GM18507 (cell line): ENCODE measurements around the gene DGKK.
"Not testable (repeated sequence)": the region's sequence is repeated elsewhere in the genome, so short reads cannot be mapped to it uniquely, and the experiment has no call there.

ENCODE experiments used
- DNase-seq: peaks from one replicate; pipeline ENCODE4 v3.0.0; 2011; ENCODE audit warnings: low read depth; ENCODE audit not compliant: insufficient read length; ENCODE audit errors: extremely low spot score
- FAIRE-seq: peaks from 2 replicates; lab custom pipeline; 2011; peaks lifted over from hg19 to GRCh38; lab: Jason Lieb, UNC

The DGKK gene

DNA sequence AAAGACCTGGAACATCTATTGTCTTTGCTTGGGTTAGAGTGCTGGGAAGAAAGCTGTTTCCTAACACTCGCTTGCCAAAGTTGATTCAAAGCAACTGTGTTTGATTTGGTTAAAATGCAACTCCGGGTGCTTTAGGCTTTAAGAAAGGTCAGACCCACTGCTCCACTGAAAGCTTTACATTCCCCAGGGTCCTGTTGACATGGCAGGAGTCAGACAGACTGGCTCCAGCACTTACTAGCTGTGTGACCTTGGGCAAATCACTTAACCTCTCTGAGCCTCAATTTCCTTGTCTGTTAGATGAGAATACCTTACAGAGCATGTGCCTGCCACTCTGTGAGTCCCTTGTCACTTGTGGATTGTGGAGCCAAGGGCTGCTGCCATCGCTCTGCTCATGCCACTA is 39.0 kb downstream of the DGKK start:
- DNase-seq (no peak), FAIRE-seq (no peak)

DNA sequence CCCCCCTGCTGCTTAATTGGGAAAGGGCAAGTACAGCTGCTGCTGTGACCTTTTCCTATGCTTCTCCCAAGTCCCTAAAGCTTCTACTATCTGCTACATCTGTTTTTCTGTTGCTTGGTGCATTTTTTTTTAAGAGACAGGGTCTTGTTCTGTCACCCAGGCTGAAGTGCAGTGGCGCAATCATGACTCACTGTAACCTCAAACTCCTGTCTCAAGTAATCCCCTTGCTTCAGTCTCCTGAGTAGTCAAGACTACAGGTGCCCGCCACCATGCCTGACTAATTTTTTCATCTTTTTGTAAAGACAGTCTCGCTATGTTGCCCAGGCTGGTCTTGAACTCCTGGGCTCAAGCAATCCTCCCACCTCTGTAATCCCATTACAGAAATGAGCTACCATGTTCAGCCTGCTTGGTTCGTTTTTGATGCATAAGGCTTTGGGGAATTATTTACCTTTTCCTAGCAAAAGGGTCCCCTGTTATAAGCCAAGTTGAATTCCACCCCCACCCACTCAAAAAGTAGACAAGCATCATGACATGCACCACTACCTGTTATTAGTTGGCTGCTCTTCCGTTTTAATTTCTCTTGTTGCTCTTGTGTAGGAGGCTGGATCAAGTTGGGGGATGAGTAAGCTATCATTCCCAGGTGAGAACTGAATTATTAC is 39.6 kb downstream of the DGKK start:
- FAIRE-seq (no peak), DNase-seq (no peak)

DNA sequence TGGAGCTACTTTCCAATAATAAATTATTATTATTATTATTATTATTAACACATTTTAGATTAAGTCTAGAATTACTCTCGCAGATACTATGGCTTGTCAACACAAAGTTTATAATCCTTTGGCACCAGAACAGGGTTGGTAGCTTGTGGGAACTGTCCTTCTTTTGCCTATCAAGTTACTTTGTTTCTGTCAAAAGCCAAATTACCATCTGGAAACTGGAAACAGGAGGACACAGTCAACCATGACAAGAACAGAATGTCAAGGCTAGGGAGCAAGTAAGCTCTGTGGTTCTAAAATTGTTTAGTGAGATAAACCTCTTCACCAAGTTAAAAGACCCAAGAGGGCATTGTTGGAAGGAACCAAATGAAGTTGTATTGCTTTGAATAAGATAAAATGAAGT is 42.5 kb downstream of the DGKK start:
- FAIRE-seq (no peak), DNase-seq (no peak)

DNA sequence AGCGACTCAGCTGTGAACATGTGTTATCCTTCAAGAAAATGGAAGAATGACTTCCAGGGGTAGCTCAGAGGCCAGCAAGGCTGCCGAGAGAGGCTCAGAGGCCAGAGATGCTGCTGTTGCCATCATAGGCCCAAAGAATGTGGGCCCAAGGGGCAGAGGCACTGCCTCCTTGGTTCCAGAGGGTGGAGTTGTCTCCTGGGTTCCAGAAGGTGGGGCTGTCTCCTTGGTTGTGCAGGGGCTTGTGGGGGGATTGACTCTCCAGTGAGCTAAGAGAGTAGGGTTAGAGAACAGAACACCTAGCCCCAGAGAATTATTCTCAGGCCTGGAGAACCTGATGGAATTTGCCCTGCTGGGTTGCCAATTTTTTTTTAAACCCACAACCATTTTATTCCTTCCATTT is 62.6 kb downstream of the DGKK start:
- no peak for DNase-seq
- no peak for FAIRE-seq

DNA sequence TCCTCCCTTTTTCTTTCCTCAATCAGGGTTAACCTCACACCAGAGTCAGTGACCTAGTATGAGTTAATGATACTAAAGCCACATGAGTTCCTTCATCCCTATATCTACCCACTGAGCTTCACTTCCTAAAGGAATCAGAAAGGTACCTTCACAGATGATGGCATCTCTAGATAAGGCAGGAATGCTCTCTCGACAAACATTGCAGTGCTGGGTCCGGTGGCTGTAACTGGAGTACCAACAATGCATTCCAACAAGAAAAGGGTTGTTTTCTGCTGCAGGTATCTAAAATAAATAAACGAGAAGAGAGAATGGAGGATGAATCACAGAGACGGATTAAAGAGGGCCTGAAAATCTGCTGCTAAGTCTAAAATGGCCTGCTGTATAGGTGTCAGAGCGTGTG is 66.7 kb downstream of the DGKK start:
- DNase-seq, result no peak
- no peak for FAIRE-seq

DNA sequence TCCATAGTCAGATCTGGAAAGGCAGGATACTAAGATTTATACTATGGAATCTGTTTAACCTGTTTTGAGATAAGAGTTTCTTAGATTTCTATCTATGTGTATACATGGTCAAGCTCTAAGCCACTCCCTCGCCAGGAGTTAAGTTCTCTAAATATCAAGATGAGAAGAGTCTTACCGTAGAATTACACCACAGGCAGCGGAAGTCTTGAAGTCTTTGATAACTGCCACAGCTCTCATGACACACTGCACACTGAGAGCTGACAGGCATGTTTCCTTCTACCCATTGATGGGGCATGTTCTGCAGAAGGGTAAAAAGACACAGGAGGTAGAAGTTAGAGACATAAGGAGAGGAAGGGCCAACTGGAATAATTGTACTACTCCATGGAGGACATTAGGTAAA is 67.7 kb downstream of the DGKK start:
- no peak for FAIRE-seq
- no peak for DNase-seq

DNA sequence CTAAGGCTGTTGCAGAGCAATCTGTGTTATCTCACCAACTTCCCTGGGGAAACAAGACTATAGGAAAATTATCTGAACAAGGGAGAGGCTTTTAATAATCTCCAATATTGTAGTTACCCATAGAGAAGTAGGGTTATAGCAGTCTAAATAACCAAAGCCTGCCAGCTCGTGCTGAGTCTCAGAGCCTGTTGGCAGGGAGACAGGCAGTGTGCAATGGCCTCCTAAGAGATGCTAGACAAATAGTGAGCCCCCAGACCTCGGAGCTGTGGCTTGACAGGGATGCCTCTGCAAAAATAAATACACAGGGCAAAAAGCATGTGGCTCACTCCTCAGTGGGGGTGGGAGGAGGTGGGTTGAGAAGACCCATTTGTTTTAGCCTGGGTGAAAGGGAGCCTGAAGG is 76.7 kb downstream of the DGKK start:
- FAIRE-seq (no peak), DNase-seq (no peak)

DNA sequence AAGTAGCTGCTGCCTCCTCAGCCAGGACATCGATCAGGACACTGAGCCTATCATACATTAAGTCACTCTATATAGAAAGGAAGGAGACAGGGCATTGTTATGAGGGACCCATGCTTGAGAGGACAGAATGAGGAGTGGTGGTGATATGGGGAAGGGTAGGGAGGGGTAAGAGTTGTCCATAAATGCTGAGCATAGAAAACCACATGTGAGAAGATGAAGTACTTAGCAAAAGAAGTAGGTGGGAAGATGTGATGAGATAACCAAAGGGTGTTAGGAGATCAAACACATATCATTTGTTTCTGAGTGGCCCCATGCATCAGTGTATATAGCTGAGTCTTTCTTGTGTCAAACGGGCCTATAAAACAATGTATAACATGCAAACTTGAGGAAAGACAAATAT is 84.1 kb downstream of the DGKK start:
- FAIRE-seq, result no peak
- no peak for DNase-seq

DNA sequence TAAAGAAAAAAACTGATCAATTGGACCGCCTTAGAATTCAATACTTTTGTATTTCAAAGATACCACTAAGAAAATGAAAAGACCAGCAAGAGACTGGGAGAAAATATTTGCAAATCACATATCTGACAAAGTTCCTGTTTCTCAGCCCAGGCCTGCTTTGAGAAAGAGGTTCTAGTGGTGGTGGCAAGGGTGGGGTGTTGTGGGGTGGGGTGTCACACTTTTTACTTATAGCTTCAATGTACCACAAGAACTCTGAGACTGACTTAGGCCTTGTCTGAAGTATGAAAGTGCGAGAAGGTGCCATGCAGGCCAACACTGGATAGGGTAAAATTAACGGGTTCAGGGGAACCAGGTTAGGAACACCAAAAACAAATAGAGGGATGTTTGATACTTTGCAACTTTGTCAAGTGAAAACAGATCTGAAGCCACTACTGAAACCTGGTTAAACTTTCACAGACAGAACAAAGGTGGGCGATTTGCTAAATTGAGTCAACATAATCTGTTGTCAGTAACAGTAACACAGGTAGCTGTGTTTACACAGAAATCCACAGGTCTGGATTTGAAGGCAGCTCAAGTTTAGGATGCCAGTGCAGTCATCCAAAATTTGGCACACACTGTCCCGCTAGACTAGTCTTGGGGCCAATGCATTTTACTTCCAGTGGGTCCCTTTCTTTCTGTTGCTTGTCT is 88.8 kb downstream of the DGKK start:
- FAIRE-seq (no peak), DNase-seq (no peak)

DNA sequence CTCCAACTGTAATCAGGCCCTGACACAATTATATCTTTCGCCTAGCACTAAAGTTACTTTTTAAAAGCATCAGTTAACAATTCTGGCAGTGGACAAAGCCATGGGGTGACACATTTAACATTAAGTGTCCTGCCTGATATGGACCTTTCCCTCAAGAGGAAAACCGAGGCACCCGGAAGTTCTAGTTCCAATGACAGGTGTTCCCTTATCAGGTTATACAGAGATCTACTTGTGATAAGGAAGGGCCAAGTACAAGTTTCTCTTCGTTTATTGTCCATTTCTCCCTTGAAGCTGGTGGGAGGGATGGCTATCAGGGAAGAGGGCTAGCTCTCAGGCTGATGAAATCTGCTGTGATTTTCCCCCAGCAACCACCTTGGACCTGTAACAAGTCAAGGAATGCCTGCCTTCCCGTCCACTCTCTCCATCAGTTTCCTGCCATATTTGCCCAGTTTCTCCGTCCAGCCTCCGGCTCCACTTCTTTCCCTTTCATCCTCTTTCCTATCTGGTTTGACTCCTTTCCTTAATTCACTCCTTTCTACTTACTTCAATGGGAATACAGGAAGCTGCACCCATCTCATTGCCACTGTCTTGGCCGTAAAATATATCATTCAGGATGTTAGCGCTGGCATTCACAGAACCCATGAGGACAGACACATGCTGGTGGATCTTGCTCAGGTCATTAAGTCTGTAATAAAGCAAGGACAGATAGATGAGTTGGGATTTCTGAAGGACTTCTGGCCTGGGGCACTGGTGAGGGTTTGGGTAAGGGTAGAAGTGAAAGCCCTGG is 95.0 kb downstream of the DGKK start:
- FAIRE-seq (no peak), DNase-seq (no peak)

DNA sequence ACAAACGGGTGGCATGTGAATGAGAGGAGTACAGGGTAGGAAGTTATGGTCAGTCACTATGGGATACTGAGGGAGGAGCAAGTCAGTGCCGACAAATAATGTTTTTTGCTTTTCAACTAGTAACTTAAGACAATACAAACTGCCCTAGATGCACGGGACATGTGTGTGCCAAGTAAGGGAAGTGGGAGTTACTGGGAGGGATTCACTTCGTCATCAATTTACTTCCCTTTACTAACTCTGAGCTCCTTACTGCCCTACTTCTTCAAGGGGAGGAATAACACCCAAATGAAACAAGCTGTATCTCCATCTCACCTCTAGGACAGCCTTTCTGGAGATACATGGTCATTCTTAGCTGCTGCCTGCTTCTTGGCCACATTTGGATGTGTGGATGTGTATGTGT is 97.7 kb downstream of the DGKK start:
- DNase-seq (no peak), FAIRE-seq (no peak)

DNA sequence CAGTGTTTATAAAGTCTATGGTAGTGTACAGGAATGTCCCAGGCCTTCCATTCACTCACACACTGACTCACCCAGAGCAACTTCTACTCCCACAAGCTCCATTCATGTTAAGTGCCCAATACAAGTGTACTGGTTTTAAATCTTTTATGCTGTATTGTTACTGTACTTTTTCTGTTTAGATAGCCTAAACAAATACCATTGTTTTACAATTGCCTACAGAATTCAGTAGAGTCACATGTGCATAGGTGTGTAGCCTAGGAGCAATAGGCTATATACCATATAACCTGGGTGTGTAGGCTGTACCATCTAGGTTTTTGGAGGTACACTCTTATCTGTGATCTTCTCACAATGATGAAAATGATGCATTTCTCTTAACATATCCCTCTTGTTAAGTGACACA is 126.7 kb downstream of the DGKK start:
- no peak for DNase-seq
- FAIRE-seq, result no peak

DNA sequence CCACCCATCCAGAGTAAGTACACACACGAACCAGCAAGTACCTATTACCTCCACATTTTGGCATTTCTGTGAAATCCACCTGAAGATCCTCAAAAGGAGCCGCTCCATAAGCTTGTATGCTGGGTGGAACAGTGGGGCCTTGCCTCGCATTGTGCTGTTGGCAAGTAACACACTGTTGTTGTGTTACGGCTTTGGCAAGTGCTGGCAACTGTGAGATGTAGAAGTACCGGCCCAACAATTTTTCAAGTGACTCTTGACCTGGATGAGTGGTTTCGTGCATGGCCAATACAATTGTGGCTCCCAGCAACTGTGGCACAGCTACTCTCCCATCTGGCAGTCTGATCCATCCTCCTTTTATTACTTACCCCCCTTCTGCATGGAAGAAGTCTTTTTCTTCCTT is 137.3 kb downstream of the DGKK start:
- no peak for FAIRE-seq
- no peak for DNase-seq

DNA sequence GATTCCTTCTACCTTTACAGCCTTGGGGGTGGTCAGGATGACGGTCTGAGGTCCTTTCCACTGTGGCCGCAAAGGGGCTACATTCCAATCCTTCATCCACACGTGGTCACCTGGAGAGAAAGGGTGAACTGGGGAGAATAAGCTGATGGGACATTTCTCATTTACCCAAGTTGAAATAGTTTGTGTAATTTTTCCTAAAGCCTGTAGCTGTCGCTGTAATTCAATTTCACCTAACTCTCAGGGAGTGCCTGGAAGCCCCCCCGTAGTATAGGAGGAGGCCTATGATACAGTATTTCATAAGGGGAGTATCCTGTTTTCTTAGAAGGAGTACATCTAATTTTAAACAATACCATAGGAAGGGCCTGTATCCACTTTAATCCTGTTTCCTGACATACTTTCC is 138.0 kb downstream of the DGKK start:
- FAIRE-seq, DNase-seq: not testable (repeated sequence)

DNA sequence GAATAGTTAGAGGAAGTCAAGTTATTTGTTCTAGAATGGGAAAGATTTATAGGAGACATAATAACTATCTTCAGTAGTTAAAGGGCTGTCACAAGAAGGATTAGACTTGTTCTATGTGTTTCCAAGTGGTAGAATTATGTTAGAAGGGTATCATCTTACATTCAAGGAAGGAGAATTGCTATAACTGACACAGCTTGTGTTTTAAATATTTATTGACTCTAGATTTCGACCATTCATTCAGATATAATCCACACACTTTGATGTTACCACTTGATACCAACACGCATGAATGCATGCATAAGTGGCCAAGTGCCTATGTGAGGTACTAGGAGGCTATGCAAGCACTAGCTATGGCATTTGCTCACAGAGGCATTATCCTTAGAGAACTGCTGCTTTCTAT is 143.4 kb downstream of the DGKK start:
- no peak for DNase-seq
- no peak for FAIRE-seq
